ENCODE measurements around the gene DYRK1A.

- TF ChIP-seq GABPB1 (CRISPR knock-in tag; IDR thresholded peaks at IDR 0.05) (no peak), POLR2A (IDR thresholded peaks at IDR 0.05; ENCODE audit: insufficient read depth in 1 of 2, low read depth in 2 of 2, low read length in 2 of 2) (no peak), MIER3 (CRISPR knock-in tag; IDR thresholded peaks at IDR 0.05; ENCODE audit: borderline replicate concordance) (no peak), SAP130 (CRISPR knock-in tag; IDR thresholded peaks at IDR 0.05; ENCODE audit: low read depth) (no peak), FOXM1 (CRISPR knock-in tag; IDR thresholded peaks at IDR 0.05) (no peak), CTCF (CRISPR knock-in tag; IDR thresholded peaks at IDR 0.05) (no peak), ZNF331 (CRISPR knock-in tag; IDR thresholded peaks at IDR 0.05) (no peak), ZNF543 (CRISPR knock-in tag; IDR thresholded peaks at IDR 0.05) (no peak), MAFK (conservative IDR thresholded peaks at IDR 0.05 in 1 of 2, IDR thresholded peaks at IDR 0.05 in 1 of 2; ENCODE audit: low read length in 2 of 2) (no peak)
- TF ChIP-seq, protein P1, sequence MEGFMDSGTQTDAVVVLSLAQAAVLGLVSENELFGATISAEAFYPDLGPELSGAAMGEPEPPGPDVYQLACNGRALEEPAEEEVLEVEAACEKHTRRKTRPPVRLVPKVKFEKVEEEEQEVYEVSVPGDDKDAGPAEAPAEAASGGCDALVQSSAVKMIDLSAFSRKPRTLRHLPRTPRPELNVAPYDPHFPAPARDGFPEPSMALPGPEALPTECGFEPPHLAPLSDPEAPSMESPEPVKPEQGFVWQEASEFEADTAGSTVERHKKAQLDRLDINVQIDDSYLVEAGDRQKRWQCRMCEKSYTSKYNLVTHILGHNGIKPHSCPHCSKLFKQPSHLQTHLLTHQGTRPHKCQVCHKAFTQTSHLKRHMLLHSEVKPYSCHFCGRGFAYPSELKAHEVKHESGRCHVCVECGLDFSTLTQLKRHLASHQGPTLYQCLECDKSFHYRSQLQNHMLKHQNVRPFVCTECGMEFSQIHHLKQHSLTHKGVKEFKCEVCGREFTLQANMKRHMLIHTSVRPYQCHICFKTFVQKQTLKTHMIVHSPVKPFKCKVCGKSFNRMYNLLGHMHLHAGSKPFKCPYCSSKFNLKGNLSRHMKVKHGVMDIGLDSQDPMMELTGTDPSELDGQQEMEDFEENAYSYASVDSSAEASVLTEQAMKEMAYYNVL (CRISPR knock-in tag; IDR thresholded peaks at IDR 0.05; ENCODE audit: borderline replicate concordance) = no peak
Observed at GRCh38 chr21:37364722-37365121, 1.9 kb upstream of the DYRK1A start.
